ENCODE results near the gene PVRIG. TPM values are rescaled to one million over a fixed set of nuclear protein-coding genes. Genes with fewer than 3 reads are reported as not detected.
"Not testable (repeated sequence)": the region's sequence is repeated elsewhere in the genome, so short reads cannot be mapped to it uniquely, and the experiment has no call there.

PVRIG gene
- total RNA-seq, 1 experiment from 2014 or later, result 0.70 TPM

DNA sequence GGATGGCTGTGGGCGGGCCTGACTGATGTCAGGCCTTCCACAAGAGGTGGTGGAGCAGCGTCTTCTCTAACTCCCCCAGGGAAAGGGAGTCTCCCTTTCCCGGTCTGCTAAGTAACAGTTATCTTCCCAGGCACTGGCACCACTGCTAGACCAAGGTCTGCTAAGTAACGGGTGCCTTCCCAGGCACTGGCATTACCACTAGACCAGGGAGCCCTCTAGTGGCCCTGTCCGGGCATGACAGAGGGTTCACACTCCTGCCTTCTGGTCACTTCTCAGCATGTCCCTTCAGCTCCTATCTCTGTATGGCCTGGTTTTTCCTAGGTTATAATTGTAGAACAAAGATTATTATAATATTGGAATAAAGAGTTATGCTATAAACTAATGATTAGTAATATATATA is 1.8 kb upstream of the PVRIG start:
- not testable (repeated sequence) for H3K79me1 ChIP-seq (ENCODE audit: insufficient read depth, low read depth, low read length, poor library complexity, severe bottlenecking); H3K4me1 ChIP-seq (ENCODE audit: insufficient read depth, low read length); H2BK20ac ChIP-seq (ENCODE audit: low read depth, low read length, poor library complexity, severe bottlenecking); H3K9ac ChIP-seq (ENCODE audit: extremely low read depth, insufficient read length, low read length); H3K18ac ChIP-seq (ENCODE audit: insufficient read length, low read depth, low read length); H2AFZ ChIP-seq (ENCODE audit: low read length); H3K14ac ChIP-seq (ENCODE audit: insufficient read depth, low read length); H3K4me2 ChIP-seq (ENCODE audit: insufficient read depth, insufficient read length, low read length); H3T11ph ChIP-seq (ENCODE audit: low read length); H3K27ac Mint-ChIP-seq; H4K91ac ChIP-seq (ENCODE audit: insufficient read length, low read depth, low read length); H3K23me2 ChIP-seq (ENCODE audit: insufficient read length, low read depth, low read length, poor library complexity, severe bottlenecking); H2AK5ac ChIP-seq (ENCODE audit: insufficient read length, low read length); H3K27me3 ChIP-seq (ENCODE audit: insufficient read depth, low read length); H2BK120ac ChIP-seq (ENCODE audit: low read depth, low read length, poor library complexity, severe bottlenecking); H3K23ac ChIP-seq (ENCODE audit: insufficient read length, low read depth, low read length); H3K4ac ChIP-seq (ENCODE audit: low read depth, low read length); H4K5ac ChIP-seq (ENCODE audit: insufficient read length, low read depth, low read length); H2BK12ac ChIP-seq (ENCODE audit: insufficient read length, low read depth, low read length); H2BK5ac ChIP-seq (ENCODE audit: insufficient read length, low read length); H3K4me3 Mint-ChIP-seq; H3K27ac ChIP-seq (ENCODE audit: insufficient read length, low read depth, low read length); H3K56ac ChIP-seq (ENCODE audit: insufficient read length, low read depth, low read length); H2BK15ac ChIP-seq (ENCODE audit: low read depth, low read length); H4K20me1 ChIP-seq (ENCODE audit: control insufficient read depth, insufficient read depth, insufficient read length); H3K79me2 ChIP-seq (ENCODE audit: insufficient read depth, low read length); DNase-seq; H3K9me3 Mint-ChIP-seq; H3K9me3 ChIP-seq (ENCODE audit: control insufficient read depth, low read depth, low read length); H4K8ac ChIP-seq (replicated peaks; ENCODE audit: insufficient read length, low read depth, low read length)
- TF ChIP-seq, protein P1, sequence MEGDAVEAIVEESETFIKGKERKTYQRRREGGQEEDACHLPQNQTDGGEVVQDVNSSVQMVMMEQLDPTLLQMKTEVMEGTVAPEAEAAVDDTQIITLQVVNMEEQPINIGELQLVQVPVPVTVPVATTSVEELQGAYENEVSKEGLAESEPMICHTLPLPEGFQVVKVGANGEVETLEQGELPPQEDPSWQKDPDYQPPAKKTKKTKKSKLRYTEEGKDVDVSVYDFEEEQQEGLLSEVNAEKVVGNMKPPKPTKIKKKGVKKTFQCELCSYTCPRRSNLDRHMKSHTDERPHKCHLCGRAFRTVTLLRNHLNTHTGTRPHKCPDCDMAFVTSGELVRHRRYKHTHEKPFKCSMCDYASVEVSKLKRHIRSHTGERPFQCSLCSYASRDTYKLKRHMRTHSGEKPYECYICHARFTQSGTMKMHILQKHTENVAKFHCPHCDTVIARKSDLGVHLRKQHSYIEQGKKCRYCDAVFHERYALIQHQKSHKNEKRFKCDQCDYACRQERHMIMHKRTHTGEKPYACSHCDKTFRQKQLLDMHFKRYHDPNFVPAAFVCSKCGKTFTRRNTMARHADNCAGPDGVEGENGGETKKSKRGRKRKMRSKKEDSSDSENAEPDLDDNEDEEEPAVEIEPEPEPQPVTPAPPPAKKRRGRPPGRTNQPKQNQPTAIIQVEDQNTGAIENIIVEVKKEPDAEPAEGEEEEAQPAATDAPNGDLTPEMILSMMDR (conservative IDR thresholded peaks at IDR 0.05), result peak; percentile 63
- Mint-ChIP-seq H3K36me3 (ENCODE audit: insufficient read depth in 1 of 3, low read depth in 3 of 3) (peaks cover 2 to 10% (median 8%) of the 10 kb centered on the region in 3 experiments; a peak in 3 of 7 replicates), H3K27me3 (ENCODE audit: low read depth) (peaks cover 29% of the 10 kb centered on the region), H3K4me1 (peaks cover 7 to 20% of the 10 kb centered on the region in 2 experiments; a peak in 3 of 4 replicates)
- WGBS (ENCODE audit: extremely low coverage, insufficient read length, low lambda C conversion rate), result no CpG with 5 or more reads among the region's 5 CpGs

Data from H9 (cell line).